GM23338 (cell line): ENCODE data around the gene FHIP1A.

Experiments
- CTCF ChIP-seq, 2 experiments: fragments of 200-600 bp in 1 of 2; sonication (generic) in 1 of 2; conservative IDR thresholded peaks; 2 replicates each; pipeline versions ENCODE4 v1.5.1 to v1.6.1; 2016 to 2017; ENCODE audit warnings: antibody characterized with exemption in 2 of 2, low read depth in 2 of 2, mild to moderate bottlenecking in 2 of 2, moderate library complexity in 1 of 2
- EZH2 ChIP-seq: fragments of 200-600 bp; sonication (generic); IDR thresholded peaks from one replicate; pipeline ENCODE4 v1.8.0; 2017; ENCODE audit warnings: antibody characterized with exemption, mild to moderate bottlenecking, low read depth; ENCODE audit not compliant: unreplicated experiment
- EZH2phosphoT487 ChIP-seq: fragments of 200-600 bp; sonication (generic); IDR thresholded peaks from one replicate; pipeline ENCODE4 v1.8.1; 2018; ENCODE audit warnings: antibody characterized with exemption; ENCODE audit not compliant: unreplicated experiment
- POLR2AphosphoS5 ChIP-seq: IDR thresholded peaks from 2 replicates; pipeline ENCODE4 v1.6.1; 2016; ENCODE audit warnings: antibody characterized with exemption, low read depth

DNA sequence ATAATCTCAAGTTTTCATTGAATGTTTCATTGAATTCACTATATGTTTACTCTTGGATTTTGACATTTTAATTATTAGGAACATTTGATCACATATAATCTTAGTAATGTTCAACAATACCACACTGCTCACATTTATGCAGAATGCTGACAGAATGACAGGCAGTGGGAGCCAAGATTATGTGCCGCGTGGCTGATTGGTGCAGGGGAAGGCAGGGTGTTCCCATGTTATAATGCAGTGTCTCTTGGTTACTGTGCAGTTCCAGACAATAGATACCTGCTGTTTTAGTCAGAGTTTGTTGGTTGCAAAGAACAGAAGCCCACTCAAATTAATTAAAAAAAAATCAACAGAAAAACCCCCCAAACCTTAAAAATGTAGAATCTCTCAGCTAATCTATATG is 33.0 kb downstream of the FHIP1A start:
- TF ChIP-seq EZH2phosphoT487 (no peak), CTCF (conservative IDR thresholded peaks at IDR 0.05; ENCODE audit: low read depth in 2 of 2) (no peak), POLR2AphosphoS5 (no peak), EZH2 (no peak)
